ENCODE data around the gene ST8SIA5.

The ST8SIA5 gene

DNA sequence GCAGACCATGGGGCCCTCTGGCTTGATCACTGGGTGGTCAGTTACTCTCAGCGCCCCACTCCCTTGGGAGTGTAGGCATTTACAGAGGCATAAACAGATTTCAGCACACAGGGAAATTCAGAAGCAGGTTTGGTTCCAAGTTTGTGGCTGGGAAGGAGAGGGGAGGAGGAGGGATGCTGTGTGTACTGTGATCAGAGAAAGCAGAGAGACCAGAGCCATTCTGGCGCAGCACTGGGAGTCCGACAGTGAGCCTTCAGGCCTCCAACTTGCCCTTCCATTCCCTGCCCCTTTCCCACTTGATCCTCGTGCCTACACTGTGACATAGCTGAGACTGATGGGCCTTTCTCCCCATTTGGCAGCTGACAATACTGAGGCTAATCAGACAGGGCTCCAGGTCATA, 52.0 kb downstream of the ST8SIA5 start:
- peaks cover 5% of the 10 kb centered on the region for H3K4me1 Mint-ChIP-seq
- no peak overlapping the region for H3K27ac Mint-ChIP-seq
- H3K36me3 Mint-ChIP-seq, result no peaks in the 10 kb centered on the region
- H3K27me3 Mint-ChIP-seq, result no peaks in the 10 kb centered on the region
- H3K9me3 Mint-ChIP-seq, result no peaks in the 10 kb centered on the region
- H3K4me3 Mint-ChIP-seq, result no peak overlapping the region

DNA sequence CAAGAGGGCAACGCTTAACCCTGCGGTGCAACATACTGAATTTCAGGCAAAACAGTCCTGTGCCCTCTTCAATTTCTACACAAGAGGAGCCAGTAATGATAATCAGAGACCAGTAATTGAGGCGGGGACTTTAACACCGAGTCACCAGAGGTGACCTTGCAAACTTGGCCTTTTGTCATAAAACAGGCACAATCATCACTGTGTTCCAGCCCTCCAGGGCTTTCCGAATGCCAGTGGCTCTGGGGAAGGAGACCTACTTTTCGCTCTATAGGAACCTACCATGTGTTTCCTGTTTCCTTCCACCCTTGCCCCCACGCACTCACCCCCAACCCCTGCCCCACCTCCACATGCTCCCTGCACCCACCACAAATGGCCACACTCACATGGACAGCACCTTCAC, 52.7 kb downstream of the ST8SIA5 start:
- Mint-ChIP-seq H3K27me3 (no peaks in the 10 kb centered on the region), H3K4me3 (no peak overlapping the region), H3K36me3 (no peaks in the 10 kb centered on the region), H3K27ac (no peak overlapping the region), H3K4me1 (peaks cover 5% of the 10 kb centered on the region), H3K9me3 (no peaks in the 10 kb centered on the region)

DNA sequence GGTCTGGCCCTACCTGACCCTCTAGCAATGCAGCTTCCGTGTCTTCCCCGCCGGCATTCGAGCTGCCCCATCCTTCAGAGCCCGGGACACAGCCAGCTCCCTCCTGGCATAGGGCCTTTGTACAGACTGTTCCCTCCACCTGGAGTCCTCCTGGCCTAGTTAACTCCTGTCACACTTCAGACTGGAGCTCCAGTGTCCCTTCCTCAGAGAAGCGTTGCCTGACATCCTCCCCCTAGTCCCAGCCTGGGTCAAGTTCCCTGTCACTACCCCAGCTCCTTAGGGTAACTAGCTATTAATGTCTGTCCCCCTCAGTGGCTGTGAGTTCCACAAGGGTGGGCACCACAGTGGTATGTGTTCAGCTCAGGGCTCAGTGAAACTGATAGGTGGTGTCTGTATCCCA, 54.4 kb downstream of the ST8SIA5 start:
- Mint-ChIP-seq H3K9me3 (peaks cover 8% of the 10 kb centered on the region), H3K36me3 (no peaks in the 10 kb centered on the region), H3K27ac (no peak overlapping the region), H3K27me3 (peaks cover 2% of the 10 kb centered on the region), H3K4me3 (no peak overlapping the region), H3K4me1 (peaks cover 5% of the 10 kb centered on the region)

DNA sequence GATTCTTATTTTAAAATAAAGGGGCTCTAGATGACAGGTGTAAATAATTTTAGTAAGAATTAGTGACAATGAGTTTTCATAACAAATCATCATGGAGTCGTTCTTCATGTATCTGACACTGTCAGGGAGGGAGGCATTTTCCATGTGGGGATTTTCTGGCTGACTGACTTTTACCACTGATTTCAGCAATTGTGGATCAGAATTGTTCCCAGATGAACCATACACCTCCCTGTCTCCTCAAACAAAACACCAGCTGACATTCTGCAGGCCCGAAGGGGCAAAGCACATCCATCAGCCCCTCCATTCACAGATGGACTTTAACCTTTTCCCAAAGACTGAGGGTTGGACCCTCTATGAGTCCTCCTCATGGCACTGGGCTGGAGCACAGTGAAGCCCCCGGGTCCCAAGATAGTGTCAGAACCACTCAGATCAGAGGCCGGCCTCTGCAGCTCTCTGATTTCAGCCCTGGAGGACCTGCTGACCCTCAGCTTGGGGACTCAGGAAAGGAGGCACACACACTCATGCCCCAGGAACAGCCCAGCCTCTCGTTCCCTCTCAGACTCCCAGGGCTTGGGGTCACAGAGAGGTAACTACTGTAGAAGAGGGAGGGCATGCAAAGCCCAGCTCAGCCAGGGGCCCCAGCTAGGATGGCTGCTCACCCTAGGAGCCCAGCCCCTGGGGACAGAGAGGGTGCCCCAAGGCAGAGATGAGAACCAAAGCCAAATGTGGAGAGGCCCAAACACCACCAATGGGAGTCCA, 56.6 kb downstream of the ST8SIA5 start:
- H3K27me3 Mint-ChIP-seq, result peaks cover 2% of the 10 kb centered on the region
- H3K27ac Mint-ChIP-seq, result no peak overlapping the region
- H3K36me3 Mint-ChIP-seq, result no peaks in the 10 kb centered on the region
- no peak overlapping the region for H3K4me3 Mint-ChIP-seq
- peaks cover 8% of the 10 kb centered on the region for H3K9me3 Mint-ChIP-seq
- H3K4me1 Mint-ChIP-seq, result no peaks in the 10 kb centered on the region

DNA sequence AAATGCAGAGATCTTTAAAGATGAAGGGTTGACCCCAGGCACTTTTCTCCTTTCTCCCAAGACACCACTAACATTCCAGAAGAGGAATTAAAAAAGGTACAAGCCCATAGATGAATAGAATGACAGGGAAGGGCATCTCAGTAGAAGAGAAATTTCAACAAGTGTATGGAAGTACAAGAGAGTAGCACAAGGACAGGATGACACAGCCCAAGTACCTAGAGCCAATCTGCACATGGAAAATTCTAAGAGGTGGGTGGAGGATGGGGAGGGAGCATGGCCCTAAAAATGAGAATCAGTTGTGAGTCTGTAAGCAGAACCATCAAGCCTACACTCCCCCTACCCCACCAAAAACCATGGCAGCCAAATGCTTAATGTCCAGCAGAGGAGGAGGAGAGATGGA, 60.2 kb downstream of the ST8SIA5 start:
- Mint-ChIP-seq H3K9me3 (peaks cover 8% of the 10 kb centered on the region), H3K27me3 (peaks cover 4% of the 10 kb centered on the region), H3K4me3 (no peak overlapping the region), H3K27ac (no peak overlapping the region), H3K4me1 (no peaks in the 10 kb centered on the region), H3K36me3 (no peaks in the 10 kb centered on the region)

GRCh38 chr18:46696268-46696667, 60.6 kb downstream of the ST8SIA5 start:
- Mint-ChIP-seq H3K4me1 (no peaks in the 10 kb centered on the region), H3K27me3 (peaks cover 4% of the 10 kb centered on the region), H3K36me3 (no peaks in the 10 kb centered on the region), H3K9me3 (peaks cover 8% of the 10 kb centered on the region), H3K27ac (no peak overlapping the region), H3K4me3 (no peak overlapping the region)

- Mint-ChIP-seq H3K4me1 (no peaks in the 10 kb centered on the region), H3K27me3 (peaks cover 4% of the 10 kb centered on the region), H3K36me3 (no peaks in the 10 kb centered on the region), H3K9me3 (peaks cover 8% of the 10 kb centered on the region), H3K27ac (no peak overlapping the region), H3K4me3 (no peak overlapping the region)
Observed at GRCh38 chr18:46693996-46694395, 62.9 kb downstream of the ST8SIA5 start.

- Mint-ChIP-seq H3K36me3 (no peaks in the 10 kb centered on the region), H3K9me3 (no peaks in the 10 kb centered on the region), H3K27ac (no peak overlapping the region), H3K4me1 (no peaks in the 10 kb centered on the region), H3K4me3 (no peak overlapping the region), H3K27me3 (peaks cover 2% of the 10 kb centered on the region)
Observed at GRCh38 chr18:46688853-46689525, 67.9 kb downstream of the ST8SIA5 start.

DNA sequence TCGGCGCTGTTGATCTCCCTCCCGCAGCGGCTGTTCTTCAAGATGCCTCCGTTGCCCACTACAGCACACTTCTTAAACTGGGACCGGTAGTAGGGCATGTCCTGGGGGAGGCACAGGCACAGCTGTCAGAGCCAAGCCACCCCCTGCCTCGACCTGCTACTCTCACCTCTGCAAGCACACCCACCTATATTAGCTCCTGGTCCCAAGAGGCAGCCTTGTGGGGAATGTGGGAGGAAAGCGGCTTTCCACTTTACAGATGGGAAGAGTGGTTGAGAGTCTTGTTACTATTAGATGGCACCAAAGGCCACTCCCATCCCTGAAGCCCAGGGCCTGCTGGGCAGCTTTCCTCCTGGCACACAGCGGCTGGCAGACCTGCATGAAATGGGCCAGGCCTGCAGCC, 70.7 kb downstream of the ST8SIA5 start:
- no peak overlapping the region for H3K27ac Mint-ChIP-seq
- no peak overlapping the region for H3K4me3 Mint-ChIP-seq
- no peaks in the 10 kb centered on the region for H3K4me1 Mint-ChIP-seq
- no peaks in the 10 kb centered on the region for H3K9me3 Mint-ChIP-seq
- H3K27me3 Mint-ChIP-seq, result no peaks in the 10 kb centered on the region
- no peaks in the 10 kb centered on the region for H3K36me3 Mint-ChIP-seq

DNA sequence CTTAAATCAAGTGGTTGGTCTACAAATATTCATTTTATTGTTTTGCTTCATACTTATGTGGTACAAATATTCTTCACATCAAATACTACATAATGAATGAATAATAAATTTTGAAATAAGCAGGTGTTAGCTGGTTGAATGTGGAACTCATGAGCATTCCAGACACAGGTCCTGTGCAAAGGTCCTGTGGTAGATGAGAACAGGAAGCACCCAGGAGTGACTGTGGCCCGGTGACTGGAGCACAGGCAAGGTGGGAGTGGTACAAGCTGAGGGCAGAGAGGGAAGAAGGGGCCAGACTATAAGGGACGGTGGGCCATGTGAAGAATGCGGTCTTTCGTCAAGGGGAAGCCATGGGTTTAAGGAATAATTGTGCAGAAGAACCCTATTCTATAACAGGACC, 73.6 kb downstream of the ST8SIA5 start:
- Mint-ChIP-seq H3K4me3 (no peak overlapping the region), H3K27ac (no peak overlapping the region), H3K36me3 (no peaks in the 10 kb centered on the region), H3K27me3 (no peaks in the 10 kb centered on the region), H3K4me1 (no peaks in the 10 kb centered on the region), H3K9me3 (no peaks in the 10 kb centered on the region)

DNA sequence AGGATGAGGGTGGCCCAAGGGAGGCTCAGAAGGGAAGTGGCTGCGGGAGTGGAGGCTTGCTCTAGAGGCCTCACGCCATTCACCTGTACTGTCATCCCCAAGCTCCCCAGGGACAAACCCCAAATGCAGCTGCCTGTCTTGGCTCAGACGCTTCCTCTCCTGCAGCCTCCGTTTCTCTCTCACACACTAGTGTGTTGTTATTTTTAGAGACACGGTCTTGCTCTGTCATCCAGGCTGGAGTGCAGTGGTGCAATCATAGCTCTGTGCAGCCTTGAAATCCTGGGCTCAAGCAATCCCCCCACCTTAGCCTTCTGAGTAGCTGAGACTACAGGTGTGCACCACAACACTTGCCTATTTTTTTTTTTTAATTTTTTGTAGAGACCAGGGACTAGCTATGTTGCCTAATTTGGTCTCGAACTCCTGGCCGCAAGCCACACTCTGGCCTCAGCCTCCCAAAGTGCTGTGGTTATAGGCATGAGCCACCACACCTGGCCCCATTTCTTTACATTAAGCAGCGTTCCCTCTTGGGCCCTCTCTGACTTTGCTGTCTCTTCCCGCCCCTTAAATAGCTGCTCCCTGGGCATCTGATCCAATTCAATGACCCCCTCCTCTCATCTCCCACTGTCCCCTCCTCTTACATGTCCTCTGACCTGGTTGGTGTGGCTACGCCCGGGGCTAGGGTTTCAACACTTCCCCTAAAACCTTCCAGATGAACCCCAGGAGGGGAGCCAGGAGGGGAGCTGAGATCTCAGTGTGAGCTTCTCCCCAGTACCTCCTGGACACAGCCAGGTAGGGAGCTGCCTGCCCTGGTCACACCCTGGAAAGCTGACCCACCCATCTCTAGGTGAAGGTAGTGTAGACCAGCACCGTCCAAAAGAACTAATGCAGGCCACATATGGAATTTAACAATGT, 75.8 kb downstream of the ST8SIA5 start:
- Mint-ChIP-seq H3K36me3 (no peaks in the 10 kb centered on the region), H3K9me3 (no peaks in the 10 kb centered on the region), H3K4me3 (no peak overlapping the region), H3K27ac (no peak overlapping the region), H3K27me3 (no peaks in the 10 kb centered on the region), H3K4me1 (no peaks in the 10 kb centered on the region)

GRCh38 chr18:46679846-46680598, 76.8 kb downstream of the ST8SIA5 start:
- no peaks in the 10 kb centered on the region for H3K4me1 Mint-ChIP-seq
- H3K36me3 Mint-ChIP-seq, result peaks cover 3% of the 10 kb centered on the region
- H3K27me3 Mint-ChIP-seq, result no peaks in the 10 kb centered on the region
- no peak overlapping the region for H3K4me3 Mint-ChIP-seq
- H3K9me3 Mint-ChIP-seq, result no peaks in the 10 kb centered on the region
- H3K27ac Mint-ChIP-seq, result no peak overlapping the region

GRCh38 chr18:46678785-46679399, 78.0 kb downstream of the ST8SIA5 start:
- peaks cover 3% of the 10 kb centered on the region for H3K36me3 Mint-ChIP-seq
- H3K27ac Mint-ChIP-seq, result no peak overlapping the region
- peaks cover 8% of the 10 kb centered on the region for H3K4me1 Mint-ChIP-seq

DNA sequence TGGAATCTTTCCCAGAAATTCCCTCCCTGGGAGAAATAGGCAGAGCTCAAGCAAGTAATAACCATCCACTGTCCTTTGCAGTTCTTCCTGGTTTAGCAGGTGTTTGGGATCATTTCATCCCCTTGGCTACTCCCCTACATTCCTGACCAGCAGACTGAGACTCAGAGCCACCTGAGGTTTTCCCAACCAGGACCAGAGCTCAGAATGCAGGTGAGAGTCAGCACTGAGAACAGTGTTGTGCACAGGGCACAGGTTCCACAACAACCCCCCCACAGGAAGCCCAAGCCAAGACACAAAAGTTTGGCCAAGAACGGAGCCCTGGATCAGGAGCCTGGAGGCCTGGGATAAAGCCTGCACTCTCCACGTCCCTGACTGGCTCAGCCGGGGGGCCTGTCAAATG, 78.8 kb downstream of the ST8SIA5 start:
- H3K4me3 Mint-ChIP-seq, result no peak overlapping the region
- H3K4me1 Mint-ChIP-seq, result peaks cover 13% of the 10 kb centered on the region
- H3K27ac Mint-ChIP-seq, result no peak overlapping the region
- no peaks in the 10 kb centered on the region for H3K27me3 Mint-ChIP-seq
- H3K9me3 Mint-ChIP-seq, result no peaks in the 10 kb centered on the region
- H3K36me3 Mint-ChIP-seq, result peaks cover 3% of the 10 kb centered on the region

More at GRCh38 chr18:46678785-46679399, 78.0 kb downstream of the ST8SIA5 start:
- no peaks in the 10 kb centered on the region for H3K27me3 Mint-ChIP-seq
- H3K9me3 Mint-ChIP-seq, result no peaks in the 10 kb centered on the region
- H3K4me3 Mint-ChIP-seq, result no peak overlapping the region

DNA sequence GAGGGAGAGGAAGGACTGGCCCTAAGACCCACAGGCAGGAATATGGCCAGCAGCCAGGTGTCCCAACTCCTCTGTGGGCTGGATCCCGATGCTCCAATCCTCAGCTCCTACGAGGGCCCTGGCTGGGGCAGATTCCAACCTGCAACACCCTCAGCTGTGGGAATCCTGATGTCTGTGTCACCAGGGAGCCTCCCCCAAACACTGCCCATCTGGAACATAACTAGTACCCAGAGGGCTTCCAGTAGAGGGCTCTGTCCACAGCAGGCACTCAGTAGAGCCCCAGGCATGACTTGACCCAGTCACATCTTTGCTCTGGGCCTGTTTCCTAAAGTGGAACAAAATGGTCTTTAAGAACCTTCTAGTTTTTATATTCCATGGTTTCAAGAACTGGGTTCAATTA, 79.2 kb downstream of the ST8SIA5 start:
- Mint-ChIP-seq H3K4me1 (peaks cover 17% of the 10 kb centered on the region), H3K9me3 (no peaks in the 10 kb centered on the region), H3K36me3 (peaks cover 3% of the 10 kb centered on the region), H3K27ac (no peak overlapping the region), H3K27me3 (no peaks in the 10 kb centered on the region), H3K4me3 (no peak overlapping the region)
